HG02759 (cell line): ENCODE measurements around the gene PALM.
"Not testable (repeated sequence)": the region's sequence is repeated elsewhere in the genome, so short reads cannot be mapped to it uniquely, and the experiment has no call there.

Experiments used
- ATAC-seq: cut with Tn5 transposase; IDR thresholded peaks from one replicate; pipeline ENCODE4 v1.9.1; 2021; ENCODE audit warnings: mild to moderate bottlenecking, moderate library complexity; ENCODE audit not compliant: unreplicated experiment

PALM gene, protein sequence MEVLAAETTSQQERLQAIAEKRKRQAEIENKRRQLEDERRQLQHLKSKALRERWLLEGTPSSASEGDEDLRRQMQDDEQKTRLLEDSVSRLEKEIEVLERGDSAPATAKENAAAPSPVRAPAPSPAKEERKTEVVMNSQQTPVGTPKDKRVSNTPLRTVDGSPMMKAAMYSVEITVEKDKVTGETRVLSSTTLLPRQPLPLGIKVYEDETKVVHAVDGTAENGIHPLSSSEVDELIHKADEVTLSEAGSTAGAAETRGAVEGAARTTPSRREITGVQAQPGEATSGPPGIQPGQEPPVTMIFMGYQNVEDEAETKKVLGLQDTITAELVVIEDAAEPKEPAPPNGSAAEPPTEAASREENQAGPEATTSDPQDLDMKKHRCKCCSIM

GRCh38 chr19:708154-709143, at the start of gene PALM:
PALM (plus strand) TSS chr19:708935; CDS start chr19:709147, 212 bp downstream.
- ATAC-seq, result no peak

DNA sequence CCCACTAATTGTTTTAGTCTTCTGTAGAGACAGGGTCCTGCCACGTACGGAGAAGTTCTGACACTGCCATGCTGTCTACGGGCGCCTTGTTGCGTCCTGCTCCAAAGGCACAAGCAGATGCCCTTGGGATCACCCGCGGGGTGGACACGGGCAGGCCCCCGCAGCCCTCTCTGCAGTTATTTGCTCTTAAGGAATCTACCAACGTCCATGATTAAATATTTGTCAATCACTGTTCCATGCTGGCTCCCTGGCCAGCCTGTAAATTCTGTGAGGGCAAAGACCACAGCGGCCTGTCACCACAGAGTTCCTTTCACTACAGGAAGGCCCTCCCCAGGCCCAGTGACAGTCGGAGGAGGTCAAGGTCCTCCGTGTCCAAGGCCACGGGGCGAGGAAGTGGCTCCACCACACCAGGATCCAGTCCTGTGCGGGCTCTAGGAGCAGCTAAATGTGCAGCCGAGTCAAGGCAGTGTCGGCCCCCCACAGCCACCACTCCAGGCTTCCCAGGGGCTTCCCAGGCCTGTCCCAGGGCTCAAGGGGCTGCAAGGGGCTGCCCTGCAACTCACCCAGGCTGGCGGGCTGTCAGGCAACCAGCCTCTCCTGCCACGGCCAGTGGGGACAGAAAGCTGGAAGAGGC, 47.8 kb upstream of the PALM start:
- no peak for ATAC-seq

GRCh38 chr19:661427-662196, 47.1 kb upstream of the PALM start:
- no peak for ATAC-seq

DNA sequence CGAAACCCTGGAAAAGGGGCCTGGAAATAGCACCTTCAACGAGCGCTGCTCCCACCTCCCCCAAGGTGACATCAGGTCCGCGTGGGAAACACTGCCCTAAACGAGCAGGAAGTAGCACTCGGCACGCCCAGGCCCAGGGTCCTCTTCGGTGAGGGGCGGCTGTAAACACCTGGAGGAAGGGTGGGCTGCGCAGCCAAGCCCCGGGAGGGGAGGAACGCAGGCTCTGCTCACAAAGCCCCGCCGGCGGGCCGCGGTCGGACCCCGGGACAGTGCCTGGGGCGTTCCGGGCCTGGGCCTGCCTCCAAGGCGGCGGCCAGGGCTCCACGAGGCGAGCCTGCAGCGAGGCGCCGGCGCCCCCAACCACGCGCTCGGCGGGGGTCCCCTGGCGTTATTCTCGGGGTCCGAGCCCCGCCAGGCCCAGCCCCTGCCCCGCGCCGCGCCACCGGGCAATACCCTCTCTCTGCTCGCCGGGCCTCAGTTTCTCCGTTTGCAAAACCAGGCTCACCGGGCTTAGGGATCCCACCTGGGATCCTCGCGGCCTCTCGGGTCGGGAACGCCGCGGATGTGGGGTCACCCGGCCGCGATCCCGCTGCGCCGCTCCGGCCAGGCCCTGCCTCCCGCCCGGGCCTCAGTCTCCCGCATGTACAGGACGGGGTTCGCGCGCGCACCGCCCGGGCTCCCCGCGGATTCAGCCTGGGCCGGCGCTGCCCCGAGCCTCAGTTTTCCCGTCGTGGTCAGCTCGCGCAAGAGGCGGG, 46.4 kb upstream of the PALM start:
- ATAC-seq, result peak; percentile 22

- peak; percentile 66 for ATAC-seq
Observed at GRCh38 chr19:662962-663681, 45.6 kb upstream of the PALM start, which contains the start of gene RNF126. RNF126 (minus strand) TSS chr19:663214; CDS start chr19:663121, 93 bp downstream.

DNA sequence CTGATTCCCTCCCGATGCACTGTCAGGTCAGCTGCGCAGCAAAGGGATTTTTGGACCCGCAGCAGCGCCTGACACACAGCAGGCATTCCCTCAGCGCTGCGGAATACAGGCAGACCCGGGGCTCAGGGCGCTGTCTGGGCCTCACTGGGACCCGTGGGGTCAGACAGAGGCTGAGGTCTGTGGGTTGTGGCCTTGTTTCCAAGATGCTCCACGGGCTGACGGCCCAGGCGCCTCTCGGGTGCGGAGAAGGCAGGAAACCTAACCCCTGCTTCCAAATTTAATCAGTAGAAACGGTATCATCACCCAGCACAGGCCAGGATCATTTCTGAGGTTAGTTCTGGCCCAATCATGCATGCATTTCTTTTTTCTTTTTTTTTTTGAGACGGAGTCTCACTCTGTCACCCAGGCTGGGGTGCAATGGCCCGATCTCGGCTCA, 45.0 kb upstream of the PALM start:
- no peak for ATAC-seq

- ATAC-seq, result no peak
Observed at GRCh38 chr19:664913-665443, 43.8 kb upstream of the PALM start.

DNA sequence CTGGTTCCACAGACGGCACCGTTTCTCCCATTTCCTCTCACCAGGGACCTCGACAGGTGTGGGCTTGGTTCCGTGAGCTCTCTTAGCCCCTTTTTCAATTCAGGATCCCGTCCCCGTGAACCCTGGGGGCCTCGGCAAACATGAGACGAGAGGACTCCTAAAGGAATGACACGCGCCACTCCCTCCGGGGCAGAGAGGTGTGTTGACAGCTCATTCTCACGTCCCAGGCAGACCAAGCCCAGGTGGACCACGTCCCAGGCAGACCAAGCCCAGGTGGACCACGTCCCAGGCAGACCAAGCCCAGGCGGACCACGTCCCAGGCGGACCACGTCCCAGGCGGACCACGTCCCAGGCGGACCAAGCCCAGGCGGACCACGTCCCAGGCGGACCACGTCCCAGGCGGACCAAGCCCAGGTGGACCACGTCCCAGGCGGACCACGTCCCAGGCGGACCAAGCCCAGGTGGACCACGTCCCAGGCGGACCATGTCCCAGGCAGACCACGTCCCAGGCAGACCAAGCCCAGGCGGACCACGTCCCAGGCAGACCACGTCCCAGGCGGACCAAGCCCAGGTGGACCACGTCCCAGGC, 41.7 kb upstream of the PALM start:
- not testable (repeated sequence) for ATAC-seq

DNA sequence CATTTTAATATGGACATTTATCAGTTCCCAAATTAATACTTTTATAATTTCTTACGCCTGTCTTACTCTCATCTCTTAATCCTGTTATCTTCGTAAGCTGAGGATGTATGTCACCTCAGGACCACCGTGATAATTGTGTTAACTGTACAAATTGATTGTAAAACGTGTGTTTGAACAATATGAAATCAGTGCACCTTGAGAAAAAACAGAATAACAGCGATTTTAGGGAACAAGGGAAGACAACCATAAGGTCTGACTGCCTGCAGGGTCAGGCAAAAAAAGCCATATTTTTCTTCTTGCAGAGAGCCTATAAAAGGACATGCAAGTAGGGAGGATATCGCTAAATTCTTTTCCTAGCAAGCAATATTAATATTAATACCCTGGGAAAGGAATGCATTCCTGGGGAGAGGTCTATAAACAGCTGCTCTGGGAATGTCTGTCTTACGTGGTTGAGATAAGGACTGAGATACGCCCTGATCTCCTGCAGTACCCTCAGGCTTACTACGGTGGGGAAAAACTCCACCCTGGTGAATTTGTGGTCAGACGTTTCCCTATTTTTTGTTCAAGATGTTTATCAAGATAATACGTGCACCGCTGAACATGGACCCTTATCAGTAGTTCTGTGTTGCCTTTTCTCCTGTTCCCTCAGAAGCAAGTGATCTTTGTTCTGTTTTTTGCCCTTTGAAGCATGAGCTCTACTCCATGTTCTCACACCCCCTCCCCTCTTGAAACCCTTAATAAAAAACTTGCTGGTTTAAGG, 39.9 kb upstream of the PALM start:
- ATAC-seq, result not testable (repeated sequence)

DNA sequence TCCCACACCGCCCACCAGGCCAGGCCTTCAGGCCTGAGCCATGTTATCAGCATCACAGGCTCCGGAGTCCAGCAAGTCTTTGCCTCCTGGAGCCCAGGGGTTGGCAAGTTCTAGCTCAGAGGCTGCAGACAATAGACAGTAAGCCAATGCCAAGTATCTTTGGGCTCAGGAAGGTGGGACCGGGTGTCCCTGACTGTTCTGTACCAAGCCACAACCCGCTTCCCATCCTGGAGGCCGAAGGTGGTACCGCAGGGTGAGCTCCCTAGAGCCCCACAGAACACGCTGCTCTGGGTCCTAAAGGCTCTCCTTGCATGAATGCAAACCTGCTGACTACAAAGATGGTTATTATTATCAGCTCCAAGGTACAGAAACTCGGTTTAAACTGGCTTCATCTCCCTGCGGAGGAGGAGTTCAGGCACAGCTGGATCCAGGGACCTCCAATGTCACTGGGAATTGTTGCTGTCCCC, 38.1 kb upstream of the PALM start:
- no peak for ATAC-seq

- no peak for ATAC-seq
Observed at GRCh38 chr19:674282-675151, 34.2 kb upstream of the PALM start.

- ATAC-seq, result no peak
Observed at GRCh38 chr19:676007-676338, 32.8 kb upstream of the PALM start.

DNA sequence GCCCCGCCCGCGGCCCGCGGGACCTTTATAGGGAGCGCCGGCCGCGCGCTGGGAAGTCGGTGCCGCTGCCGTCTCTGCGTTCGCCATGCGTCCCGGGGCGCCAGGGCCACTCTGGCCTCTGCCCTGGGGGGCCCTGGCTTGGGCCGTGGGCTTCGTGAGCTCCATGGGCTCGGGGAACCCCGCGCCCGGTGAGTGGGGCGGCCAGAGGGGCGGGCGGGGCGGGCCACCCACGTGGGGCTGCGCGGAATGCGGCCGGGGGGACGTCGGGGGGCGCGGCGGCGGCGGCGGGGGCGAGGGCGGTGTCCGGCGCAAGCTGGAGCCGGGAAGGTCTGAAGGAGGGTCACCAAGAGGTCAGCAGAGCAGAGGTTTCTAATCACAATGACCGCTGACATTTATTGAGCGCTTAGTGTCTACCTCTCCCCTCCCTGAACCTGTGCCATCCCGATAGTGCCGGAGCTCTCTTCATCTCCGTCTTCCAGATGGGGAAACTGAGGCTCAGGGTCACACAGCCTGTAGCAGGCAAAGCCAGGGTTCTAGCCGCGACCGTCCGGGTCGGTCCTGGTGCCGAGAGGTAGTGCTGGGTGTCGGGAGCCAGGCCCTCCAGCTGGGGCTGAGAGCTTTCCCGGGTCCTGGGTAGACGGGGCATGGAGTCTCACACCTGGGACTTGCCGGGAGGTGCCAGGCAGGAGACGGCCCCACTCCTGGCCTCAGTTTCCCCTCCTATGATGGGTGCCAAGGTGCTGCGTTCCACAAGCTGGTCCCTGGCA, 32.2 kb upstream of the PALM start, which contains the start of gene FSTL3:
Gene FSTL3 (plus strand): TSS at position 54 of the 767 bp plus-strand sequence. CDS start 32 bp downstream, at position 86.
- no peak for ATAC-seq

- no peak for ATAC-seq
Observed at GRCh38 chr19:677201-677600, 31.5 kb upstream of the PALM start.

DNA sequence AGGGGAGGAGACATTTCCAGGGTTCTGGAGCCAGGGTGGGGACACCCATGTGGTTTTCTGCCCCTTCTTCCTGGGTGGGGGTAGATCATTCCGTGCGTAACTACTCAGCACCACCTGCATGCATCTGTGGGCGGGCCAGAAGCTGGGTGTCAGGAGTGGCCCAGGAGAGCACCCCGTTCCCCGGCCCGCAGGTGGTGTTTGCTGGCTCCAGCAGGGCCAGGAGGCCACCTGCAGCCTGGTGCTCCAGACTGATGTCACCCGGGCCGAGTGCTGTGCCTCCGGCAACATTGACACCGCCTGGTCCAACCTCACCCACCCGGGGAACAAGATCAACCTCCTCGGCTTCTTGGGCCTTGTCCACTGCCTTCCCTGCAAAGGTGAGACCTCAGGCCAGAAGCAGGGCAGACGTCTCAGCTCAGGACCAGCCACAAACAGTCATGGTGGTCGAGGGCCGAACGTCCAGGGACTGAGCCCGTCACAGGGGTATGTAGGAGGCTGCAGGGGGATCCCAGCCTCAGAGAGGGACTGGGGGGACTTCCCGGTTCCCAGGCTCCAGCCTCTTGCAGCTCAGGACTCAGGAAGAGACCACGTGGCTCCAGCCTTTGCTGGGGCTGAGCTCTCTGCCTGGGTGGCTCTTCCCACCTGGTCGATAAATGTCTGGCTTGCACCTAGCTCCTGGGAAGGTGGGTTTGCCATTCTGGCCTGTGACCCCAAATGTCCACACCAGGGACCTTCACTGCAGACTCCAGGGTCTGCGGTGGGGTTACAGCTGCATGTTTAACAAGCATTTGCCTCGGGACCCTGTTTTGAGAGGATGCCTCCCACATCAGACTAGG, 30.9 kb upstream of the PALM start:
- no peak for ATAC-seq
